ENCODE measurements around the gene PDAP1. TPM values are rescaled to one million over a fixed set of nuclear protein-coding genes. Genes with fewer than 3 reads are reported as not detected.

PDAP1 gene
- total and polyA plus RNA-seq, 2 of the 13 experiments (the other 11 are each of a cell fraction or from before 2014, with no cell fraction given): 13.0 to 100 TPM

DNA sequence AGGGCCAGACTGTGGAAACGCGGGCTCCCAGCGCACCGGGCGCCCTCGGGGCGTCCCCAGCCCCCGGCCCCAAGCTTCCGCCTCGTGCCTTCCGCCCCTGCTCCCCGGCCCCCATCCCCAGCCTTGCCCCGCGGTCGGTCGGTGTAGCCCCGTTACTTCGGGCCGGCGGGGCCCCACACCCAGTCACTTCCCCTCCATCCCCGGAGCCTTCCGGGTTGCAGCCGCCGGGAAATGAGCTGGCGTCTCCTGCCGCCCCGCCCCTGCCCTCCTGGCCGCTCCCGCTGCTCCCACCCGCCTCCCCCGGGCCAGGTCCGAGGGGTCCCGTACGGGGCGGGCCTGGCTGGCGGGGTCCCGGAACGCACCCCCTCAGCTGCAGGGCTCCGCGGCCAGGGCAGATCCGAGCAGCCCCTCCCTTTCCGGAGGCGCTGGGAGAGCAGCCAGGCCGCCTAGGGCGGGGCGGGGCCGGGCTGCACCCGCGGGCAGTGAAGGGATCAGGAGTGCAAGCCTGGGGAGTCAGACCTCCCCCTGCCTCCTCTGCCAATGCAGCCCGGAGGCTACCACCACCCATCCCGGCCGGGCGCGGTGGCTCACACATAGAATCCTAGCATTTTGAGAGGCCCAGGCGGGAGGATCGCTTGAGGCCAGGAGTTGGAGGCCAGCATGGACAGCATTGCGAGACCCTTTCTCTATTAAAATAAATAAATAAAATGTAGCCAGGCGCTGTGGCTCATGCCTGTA is 33.2 kb downstream of the PDAP1 start (continued):
- TF ChIP-seq HNRNPLL (IDR thresholded peaks at IDR 0.05; ENCODE audit: low read depth, low read length, poor library complexity, severe bottlenecking) (peak; percentile 49), MYC (CRISPR knock-in tag; IDR thresholded peaks at IDR 0.05; ENCODE audit: borderline replicate concordance) (peak; percentile 27; the same call in 1 of the 2 replicates), ELF1 (CRISPR knock-in tag; IDR thresholded peaks at IDR 0.05) (peak; percentile 58; the same call in 1 of the 2 replicates), KDM4B (CRISPR knock-in tag; IDR thresholded peaks at IDR 0.05) (0 out of 2 replicates have a peak, but pooled peaks have one; percentile 12), ZNF563 (CRISPR knock-in tag; IDR thresholded peaks at IDR 0.05) (peak; percentile 61; the same call in 1 of the 2 replicates), DNMT1 (CRISPR knock-in tag; IDR thresholded peaks at IDR 0.05) (peak; percentile 70; the same call in 1 of the 2 replicates), SP5 (CRISPR knock-in tag; IDR thresholded peaks at IDR 0.05; ENCODE audit: borderline replicate concordance, low read depth) (peak; percentile 84), WIZ (CRISPR knock-in tag; IDR thresholded peaks at IDR 0.05) (peak; percentile 40; the same call in 1 of the 2 replicates), ZNF891 (CRISPR knock-in tag; IDR thresholded peaks at IDR 0.05) (no peak), ZMYM3 (CRISPR knock-in tag; IDR thresholded peaks at IDR 0.05) (peak; percentile 73; the same call in 1 of the 2 replicates), SP2 (CRISPR knock-in tag; IDR thresholded peaks at IDR 0.05) (no peak)
- TF ChIP-seq, protein P1, sequence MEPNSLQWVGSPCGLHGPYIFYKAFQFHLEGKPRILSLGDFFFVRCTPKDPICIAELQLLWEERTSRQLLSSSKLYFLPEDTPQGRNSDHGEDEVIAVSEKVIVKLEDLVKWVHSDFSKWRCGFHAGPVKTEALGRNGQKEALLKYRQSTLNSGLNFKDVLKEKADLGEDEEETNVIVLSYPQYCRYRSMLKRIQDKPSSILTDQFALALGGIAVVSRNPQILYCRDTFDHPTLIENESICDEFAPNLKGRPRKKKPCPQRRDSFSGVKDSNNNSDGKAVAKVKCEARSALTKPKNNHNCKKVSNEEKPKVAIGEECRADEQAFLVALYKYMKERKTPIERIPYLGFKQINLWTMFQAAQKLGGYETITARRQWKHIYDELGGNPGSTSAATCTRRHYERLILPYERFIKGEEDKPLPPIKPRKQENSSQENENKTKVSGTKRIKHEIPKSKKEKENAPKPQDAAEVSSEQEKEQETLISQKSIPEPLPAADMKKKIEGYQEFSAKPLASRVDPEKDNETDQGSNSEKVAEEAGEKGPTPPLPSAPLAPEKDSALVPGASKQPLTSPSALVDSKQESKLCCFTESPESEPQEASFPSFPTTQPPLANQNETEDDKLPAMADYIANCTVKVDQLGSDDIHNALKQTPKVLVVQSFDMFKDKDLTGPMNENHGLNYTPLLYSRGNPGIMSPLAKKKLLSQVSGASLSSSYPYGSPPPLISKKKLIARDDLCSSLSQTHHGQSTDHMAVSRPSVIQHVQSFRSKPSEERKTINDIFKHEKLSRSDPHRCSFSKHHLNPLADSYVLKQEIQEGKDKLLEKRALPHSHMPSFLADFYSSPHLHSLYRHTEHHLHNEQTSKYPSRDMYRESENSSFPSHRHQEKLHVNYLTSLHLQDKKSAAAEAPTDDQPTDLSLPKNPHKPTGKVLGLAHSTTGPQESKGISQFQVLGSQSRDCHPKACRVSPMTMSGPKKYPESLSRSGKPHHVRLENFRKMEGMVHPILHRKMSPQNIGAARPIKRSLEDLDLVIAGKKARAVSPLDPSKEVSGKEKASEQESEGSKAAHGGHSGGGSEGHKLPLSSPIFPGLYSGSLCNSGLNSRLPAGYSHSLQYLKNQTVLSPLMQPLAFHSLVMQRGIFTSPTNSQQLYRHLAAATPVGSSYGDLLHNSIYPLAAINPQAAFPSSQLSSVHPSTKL (CRISPR knock-in tag; IDR thresholded peaks at IDR 0.05): 0 out of 2 replicates have a peak, but pooled peaks have one; percentile 17
- TF ChIP-seq, protein P2, sequence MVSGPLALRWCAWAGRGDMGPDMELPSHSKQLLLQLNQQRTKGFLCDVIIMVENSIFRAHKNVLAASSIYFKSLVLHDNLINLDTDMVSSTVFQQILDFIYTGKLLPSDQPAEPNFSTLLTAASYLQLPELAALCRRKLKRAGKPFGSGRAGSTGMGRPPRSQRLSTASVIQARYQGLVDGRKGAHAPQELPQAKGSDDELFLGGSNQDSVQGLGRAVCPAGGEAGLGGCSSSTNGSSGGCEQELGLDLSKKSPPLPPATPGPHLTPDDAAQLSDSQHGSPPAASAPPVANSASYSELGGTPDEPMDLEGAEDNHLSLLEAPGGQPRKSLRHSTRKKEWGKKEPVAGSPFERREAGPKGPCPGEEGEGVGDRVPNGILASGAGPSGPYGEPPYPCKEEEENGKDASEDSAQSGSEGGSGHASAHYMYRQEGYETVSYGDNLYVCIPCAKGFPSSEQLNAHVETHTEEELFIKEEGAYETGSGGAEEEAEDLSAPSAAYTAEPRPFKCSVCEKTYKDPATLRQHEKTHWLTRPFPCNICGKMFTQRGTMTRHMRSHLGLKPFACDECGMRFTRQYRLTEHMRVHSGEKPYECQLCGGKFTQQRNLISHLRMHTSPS (CRISPR knock-in tag; IDR thresholded peaks at IDR 0.05; ENCODE audit: low read depth): peak; percentile 38
- TF ChIP-seq, protein P3, sequence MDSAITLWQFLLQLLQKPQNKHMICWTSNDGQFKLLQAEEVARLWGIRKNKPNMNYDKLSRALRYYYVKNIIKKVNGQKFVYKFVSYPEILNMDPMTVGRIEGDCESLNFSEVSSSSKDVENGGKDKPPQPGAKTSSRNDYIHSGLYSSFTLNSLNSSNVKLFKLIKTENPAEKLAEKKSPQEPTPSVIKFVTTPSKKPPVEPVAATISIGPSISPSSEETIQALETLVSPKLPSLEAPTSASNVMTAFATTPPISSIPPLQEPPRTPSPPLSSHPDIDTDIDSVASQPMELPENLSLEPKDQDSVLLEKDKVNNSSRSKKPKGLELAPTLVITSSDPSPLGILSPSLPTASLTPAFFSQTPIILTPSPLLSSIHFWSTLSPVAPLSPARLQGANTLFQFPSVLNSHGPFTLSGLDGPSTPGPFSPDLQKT (CRISPR knock-in tag; IDR thresholded peaks at IDR 0.05; ENCODE audit: borderline replicate concordance): no peak
- TF ChIP-seq, protein P4, sequence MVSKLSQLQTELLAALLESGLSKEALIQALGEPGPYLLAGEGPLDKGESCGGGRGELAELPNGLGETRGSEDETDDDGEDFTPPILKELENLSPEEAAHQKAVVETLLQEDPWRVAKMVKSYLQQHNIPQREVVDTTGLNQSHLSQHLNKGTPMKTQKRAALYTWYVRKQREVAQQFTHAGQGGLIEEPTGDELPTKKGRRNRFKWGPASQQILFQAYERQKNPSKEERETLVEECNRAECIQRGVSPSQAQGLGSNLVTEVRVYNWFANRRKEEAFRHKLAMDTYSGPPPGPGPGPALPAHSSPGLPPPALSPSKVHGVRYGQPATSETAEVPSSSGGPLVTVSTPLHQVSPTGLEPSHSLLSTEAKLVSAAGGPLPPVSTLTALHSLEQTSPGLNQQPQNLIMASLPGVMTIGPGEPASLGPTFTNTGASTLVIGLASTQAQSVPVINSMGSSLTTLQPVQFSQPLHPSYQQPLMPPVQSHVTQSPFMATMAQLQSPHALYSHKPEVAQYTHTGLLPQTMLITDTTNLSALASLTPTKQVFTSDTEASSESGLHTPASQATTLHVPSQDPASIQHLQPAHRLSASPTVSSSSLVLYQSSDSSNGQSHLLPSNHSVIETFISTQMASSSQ (IDR thresholded peaks at IDR 0.05; ENCODE audit: low read depth): no peak
- TF ChIP-seq, protein P4 (CRISPR knock-in tag; IDR thresholded peaks at IDR 0.05; ENCODE audit: borderline replicate concordance): peak; percentile 44; the same call in 1 of the 2 replicates
